Measurements from ENCODE around the gene ARFIP2. TPM values are rescaled to one million over a fixed set of nuclear protein-coding genes. Genes with fewer than 3 reads are reported as not detected.

Gene ARFIP2
- total RNA-seq, 1 donor from 2014 or later: 46.7 TPM

- Mint-ChIP-seq H3K27me3 (ENCODE audit: unreplicated experiment) (peaks cover 4% of the 10 kb centered on the region), H3K4me3 (ENCODE audit: unreplicated experiment) (no peak overlapping the region), H3K36me3 (ENCODE audit: low read depth, unreplicated experiment) (peaks cover 23% of the 10 kb centered on the region), H3K9me3 (ENCODE audit: unreplicated experiment) (no peaks in the 10 kb centered on the region), H3K27ac (ENCODE audit: unreplicated experiment) (no peak overlapping the region), H3K4me1 (ENCODE audit: unreplicated experiment) (no peaks in the 10 kb centered on the region)
- TF ChIP-seq, protein P1, sequence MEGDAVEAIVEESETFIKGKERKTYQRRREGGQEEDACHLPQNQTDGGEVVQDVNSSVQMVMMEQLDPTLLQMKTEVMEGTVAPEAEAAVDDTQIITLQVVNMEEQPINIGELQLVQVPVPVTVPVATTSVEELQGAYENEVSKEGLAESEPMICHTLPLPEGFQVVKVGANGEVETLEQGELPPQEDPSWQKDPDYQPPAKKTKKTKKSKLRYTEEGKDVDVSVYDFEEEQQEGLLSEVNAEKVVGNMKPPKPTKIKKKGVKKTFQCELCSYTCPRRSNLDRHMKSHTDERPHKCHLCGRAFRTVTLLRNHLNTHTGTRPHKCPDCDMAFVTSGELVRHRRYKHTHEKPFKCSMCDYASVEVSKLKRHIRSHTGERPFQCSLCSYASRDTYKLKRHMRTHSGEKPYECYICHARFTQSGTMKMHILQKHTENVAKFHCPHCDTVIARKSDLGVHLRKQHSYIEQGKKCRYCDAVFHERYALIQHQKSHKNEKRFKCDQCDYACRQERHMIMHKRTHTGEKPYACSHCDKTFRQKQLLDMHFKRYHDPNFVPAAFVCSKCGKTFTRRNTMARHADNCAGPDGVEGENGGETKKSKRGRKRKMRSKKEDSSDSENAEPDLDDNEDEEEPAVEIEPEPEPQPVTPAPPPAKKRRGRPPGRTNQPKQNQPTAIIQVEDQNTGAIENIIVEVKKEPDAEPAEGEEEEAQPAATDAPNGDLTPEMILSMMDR (IDR thresholded peaks at IDR 0.05; ENCODE audit: unreplicated experiment): no peak
- DNase-seq (ENCODE audit: low spot score): no peak
These were observed 26.1 kb downstream of the ARFIP2 start for GRCh38 chr11:6455070-6455469.

DNA sequence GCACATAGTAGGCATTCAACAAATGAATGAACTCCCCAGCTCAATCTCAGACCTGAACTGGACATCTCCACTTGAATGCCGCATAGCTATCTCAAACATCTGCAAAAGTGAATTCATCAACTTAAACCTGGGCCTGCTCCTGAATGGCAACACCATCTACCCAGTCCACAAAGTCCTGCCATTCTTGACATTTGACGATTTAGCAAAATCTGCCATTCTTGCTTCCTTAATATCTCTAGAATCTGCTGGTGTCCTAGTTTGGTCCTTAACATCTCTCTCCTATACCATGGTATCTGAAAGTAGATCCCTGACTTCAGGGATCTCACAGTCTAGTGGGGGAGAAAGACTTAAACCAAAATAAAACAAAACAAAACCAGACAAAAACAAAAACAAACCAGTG is 28.0 kb downstream of the ARFIP2 start:
- Mint-ChIP-seq H3K27me3 (ENCODE audit: unreplicated experiment) (peaks cover 2% of the 10 kb centered on the region), H3K4me3 (ENCODE audit: unreplicated experiment) (no peak overlapping the region), H3K4me1 (ENCODE audit: unreplicated experiment) (no peaks in the 10 kb centered on the region), H3K27ac (ENCODE audit: unreplicated experiment) (no peak overlapping the region), H3K36me3 (ENCODE audit: low read depth, unreplicated experiment) (peaks cover 22% of the 10 kb centered on the region), H3K9me3 (ENCODE audit: unreplicated experiment) (no peaks in the 10 kb centered on the region)
- no peak for DNase-seq (ENCODE audit: low spot score)
- TF ChIP-seq, protein P1 (IDR thresholded peaks at IDR 0.05; ENCODE audit: unreplicated experiment): no peak

- Mint-ChIP-seq H3K27me3 (ENCODE audit: unreplicated experiment) (peaks cover 1% of the 10 kb centered on the region), H3K9me3 (ENCODE audit: unreplicated experiment) (no peaks in the 10 kb centered on the region), H3K4me3 (ENCODE audit: unreplicated experiment) (no peak overlapping the region), H3K27ac (ENCODE audit: unreplicated experiment) (no peak overlapping the region), H3K36me3 (ENCODE audit: low read depth, unreplicated experiment) (peaks cover 22% of the 10 kb centered on the region), H3K4me1 (ENCODE audit: unreplicated experiment) (no peaks in the 10 kb centered on the region)
- TF ChIP-seq, protein P1 (IDR thresholded peaks at IDR 0.05; ENCODE audit: unreplicated experiment): no peak
- DNase-seq (ENCODE audit: low spot score): no peak
These were observed 28.9 kb downstream of the ARFIP2 start for GRCh38 chr11:6452219-6452618.

DNA sequence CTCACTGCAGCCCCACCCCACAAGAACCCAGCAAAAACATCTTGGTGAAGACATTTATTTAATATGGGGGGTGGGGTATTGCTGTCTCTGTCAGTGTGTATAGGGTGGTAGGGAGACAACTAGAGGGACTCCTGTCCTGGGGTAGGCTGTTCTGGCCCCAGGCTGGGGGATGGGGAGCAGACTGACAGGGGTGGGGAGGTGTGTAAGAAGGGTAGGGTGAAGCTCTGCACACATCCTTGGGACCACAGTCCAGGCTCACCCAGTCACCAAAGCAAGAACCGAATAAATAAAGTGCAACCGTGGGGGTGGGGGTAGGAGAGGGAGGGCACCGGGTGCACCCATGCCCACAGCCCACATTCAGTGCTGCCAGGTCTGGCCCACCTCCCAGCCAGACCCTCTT is 32.6 kb downstream of the ARFIP2 start:
- Mint-ChIP-seq H3K4me1 (ENCODE audit: unreplicated experiment) (peaks cover 6% of the 10 kb centered on the region), H3K4me3 (ENCODE audit: unreplicated experiment) (no peak overlapping the region), H3K36me3 (ENCODE audit: low read depth, unreplicated experiment) (peaks cover 3% of the 10 kb centered on the region), H3K27ac (ENCODE audit: unreplicated experiment) (no peak overlapping the region), H3K27me3 (ENCODE audit: unreplicated experiment) (peaks cover 1% of the 10 kb centered on the region), H3K9me3 (ENCODE audit: unreplicated experiment) (no peaks in the 10 kb centered on the region)
- DNase-seq (ENCODE audit: low spot score): no peak
- TF ChIP-seq, protein P1 (IDR thresholded peaks at IDR 0.05; ENCODE audit: unreplicated experiment): no peak

DNA sequence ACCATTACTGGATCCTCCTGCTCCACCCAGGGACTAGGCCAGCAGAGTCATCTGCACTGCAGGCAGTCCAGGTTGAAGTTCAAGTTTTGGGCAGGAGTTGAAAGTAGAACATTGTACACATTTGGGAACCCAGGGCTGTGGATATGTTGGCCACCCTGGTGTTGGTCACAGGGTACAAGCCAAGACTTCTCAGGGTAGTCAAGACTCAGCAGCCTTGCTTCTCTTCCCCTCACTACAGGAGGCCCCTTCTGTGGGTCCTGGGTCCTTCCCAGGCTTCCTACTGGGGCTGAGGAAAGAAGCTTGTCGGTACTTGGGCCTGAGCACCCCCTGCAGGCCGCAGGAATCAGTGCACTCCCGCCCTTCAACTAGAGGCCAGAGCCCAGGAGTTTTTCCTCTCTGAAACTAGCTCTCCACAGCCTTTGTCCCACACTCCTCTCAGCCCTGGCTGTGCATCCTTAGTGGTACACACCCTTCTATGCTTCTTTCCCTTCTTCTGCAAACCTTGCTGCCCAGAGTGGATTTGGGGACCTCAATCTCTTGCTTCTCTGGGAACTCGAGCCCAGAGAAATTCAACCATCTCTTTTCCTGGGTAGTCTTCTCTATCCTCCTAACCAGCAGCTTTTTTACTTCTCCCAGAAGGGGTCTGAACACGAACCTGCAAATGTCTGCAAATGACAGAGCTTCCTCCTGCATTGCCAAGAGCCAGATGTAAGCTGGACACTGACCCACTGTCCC is 37.7 kb downstream of the ARFIP2 start:
- Mint-ChIP-seq H3K27me3 (ENCODE audit: unreplicated experiment) (no peaks in the 10 kb centered on the region), H3K36me3 (ENCODE audit: low read depth, unreplicated experiment) (no peaks in the 10 kb centered on the region), H3K9me3 (ENCODE audit: unreplicated experiment) (no peaks in the 10 kb centered on the region), H3K4me3 (ENCODE audit: unreplicated experiment) (no peak overlapping the region), H3K27ac (ENCODE audit: unreplicated experiment) (no peak overlapping the region), H3K4me1 (ENCODE audit: unreplicated experiment) (peaks cover 6% of the 10 kb centered on the region)
- TF ChIP-seq, protein P1 (IDR thresholded peaks at IDR 0.05; ENCODE audit: unreplicated experiment): peak; percentile 78
- DNase-seq (ENCODE audit: low spot score): peak; percentile 61

Data from endothelial cell (in vitro differentiated cells).